ENCODE results near the gene PEAK3.

The PEAK3 gene

DNA sequence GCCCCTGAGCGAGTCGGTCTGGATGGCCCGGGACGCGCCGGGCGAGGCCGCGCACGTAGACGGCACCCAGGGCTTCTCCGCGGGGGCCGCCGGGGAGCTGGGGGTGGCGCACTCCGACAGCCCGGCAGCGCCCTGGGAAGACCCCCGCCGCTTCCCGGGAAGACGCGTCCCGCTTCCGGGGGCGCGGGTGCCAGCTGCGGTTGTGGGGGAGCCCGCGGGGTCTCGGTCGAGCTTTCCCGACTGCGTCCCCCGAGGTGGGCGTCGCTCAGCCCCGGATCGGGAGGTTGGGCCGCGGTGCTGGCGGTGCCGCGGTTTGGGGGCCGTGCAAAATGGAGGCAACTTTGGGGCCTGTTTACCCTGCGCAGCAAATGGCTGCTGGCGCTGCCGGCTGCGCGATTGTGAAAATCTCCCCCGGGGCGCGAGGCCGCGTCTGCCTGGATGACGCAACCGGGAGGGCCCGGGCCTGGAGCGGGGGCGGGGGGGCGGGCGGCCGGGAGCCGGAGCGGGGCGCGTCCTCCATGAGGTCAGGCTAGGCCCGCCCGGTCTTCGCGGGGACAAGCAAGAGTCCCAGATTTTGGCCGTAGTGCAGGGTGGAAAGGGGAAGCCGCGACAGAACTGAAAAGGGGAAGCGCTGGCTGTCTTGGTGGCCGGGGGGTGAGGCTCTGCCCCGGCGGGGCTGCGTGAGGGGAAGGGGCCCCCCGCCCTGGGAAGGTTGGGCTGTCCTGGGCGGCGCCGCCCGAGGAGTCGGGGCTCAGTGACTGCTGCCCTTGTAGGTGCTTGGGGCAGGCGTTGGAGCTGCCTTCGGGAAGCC, 11.3 kb downstream of the PEAK3 start:
- DNase-seq (ENCODE audit: low read depth in 2 of 2), result peak; percentile 60 to 67

DNA sequence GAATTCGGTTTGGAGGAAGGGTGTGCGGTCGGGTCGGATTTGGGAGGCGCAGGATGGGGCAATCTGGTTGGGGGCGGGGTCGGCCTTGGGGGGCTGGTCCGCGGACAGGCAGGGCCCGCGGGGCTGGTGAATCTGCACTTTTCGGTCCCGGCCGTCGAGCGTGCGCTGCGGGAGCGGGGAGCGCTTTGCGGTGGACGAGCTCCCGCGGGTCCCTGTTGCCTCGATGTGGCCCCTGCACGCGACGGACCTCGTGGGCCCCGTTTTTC, 11.9 kb downstream of the PEAK3 start:
- DNase-seq (ENCODE audit: low read depth in 2 of 2), result no peak

DNA sequence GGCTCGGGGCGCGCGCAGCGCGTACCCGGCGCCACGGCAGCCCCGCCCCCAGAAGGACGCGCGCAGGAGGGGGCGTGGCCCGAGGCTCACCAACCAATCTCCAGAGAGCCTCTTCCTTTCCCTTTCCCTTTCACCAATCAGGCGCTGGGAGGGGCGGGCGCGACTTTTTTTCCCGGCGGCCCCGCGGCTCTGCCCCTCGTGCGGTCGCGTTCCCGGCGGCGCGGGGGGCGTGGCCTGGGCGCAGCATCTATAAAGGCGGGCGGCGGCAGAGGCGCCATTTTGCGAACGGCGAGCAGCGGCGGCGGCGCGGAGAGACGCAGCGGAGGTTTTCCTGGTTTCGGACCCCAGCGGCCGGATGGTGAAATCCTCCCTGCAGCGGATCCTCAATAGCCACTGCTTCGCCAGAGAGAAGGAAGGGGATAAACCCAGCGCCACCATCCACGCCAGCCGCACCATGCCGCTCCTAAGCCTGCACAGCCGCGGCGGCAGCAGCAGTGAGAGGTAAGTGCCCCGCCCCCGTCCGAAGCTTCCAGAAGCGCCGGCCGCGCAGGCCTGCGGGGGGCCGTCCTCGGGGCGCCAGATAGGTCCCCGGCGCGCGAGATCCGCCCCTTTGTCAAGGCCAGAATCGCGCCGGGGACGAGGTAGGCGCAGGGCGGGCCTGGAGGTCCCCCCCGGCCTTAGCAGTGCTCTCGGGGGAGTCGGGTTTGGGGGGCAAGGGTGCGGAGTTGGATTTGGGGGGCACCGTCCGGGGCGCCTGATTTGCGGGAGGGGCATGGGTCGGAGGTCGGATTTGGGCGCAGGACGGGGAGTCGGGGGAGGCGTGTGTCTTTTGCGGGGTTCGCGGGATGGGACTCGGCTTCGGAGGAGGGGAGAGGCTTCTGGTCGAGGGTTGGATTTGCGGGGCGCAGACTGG, 12.5 kb downstream of the PEAK3 start:
- DNase-seq (ENCODE audit: low read depth in 2 of 2), result peak; percentile 98

DNA sequence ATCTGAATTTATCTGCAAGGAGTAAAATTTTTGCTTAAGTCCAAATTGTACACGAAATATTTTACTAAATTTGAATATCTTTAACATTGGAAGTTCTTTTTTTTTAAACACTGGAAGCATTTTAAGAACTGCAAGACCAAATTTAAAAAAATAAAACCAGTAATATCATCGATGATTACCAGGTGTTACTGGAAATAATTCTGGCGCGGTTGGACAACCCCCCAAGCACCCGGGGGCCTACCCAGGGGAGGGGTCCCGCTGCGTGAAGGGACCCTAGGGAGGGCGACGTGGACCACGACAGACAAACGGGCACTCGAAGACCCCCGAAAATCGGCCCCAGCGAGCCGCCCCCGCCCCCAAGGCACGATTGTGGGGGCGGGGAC, 13.1 kb downstream of the PEAK3 start:
- no peak for DNase-seq (ENCODE audit: low read depth in 2 of 2)

DNA sequence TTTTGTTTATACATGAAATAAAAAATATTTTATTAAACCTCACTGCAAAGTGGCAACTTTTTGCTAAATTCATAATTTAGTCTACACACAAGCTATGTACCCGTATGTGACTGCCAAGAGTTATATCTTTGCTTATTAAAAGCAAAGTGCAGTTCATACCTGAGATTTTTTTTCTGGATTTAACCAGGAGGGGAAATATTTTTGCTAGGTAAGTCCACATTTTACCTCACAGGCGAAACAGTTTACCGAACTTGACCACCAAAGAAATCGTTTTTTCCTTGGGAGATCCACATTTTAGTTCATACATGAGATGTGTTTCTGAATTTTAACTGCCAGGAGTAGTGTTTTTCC, 13.5 kb downstream of the PEAK3 start:
- DNase-seq (ENCODE audit: low read depth in 2 of 2), result no peak

DNA sequence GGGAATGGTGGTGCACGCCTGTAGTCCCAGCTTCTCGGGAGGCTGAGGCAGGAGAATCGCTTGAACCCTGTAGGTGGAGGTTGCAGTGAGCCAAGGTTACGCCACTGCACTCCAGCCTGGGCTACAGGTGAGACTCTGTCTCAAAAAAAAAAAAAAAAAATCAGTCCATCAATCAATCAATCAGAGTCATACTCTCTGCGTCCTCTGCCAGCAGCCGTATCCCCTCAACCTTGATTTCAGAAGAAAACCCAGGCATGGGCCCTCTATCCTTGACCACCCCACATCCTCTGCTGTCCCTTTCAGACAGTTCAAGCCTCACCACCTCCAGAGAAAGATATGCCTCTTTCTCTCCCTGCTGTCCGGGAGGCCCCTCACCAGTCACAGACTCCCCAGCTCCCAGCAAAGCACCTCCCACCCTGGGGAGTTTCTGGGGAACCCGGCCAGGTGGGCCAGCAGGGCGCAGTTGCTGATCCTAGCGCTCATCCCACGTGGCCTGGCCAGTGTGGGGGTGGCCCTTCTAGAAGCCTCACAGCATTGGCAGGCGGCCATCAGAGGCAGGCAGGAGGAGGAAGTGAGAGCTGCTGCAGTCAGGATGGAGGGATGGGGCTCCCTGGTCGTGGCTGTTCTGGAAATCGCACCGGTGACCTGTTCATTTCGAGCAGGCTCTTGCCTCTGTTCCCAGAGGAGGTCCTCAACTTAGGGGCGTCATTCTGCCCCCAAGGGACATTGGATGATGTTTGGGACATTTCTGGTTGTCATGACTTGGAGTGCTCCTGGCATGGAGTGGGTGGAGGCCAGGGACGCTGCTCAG, 15.6 kb downstream of the PEAK3 start:
- DNase-seq (ENCODE audit: low read depth in 2 of 2), result no peak

DNA sequence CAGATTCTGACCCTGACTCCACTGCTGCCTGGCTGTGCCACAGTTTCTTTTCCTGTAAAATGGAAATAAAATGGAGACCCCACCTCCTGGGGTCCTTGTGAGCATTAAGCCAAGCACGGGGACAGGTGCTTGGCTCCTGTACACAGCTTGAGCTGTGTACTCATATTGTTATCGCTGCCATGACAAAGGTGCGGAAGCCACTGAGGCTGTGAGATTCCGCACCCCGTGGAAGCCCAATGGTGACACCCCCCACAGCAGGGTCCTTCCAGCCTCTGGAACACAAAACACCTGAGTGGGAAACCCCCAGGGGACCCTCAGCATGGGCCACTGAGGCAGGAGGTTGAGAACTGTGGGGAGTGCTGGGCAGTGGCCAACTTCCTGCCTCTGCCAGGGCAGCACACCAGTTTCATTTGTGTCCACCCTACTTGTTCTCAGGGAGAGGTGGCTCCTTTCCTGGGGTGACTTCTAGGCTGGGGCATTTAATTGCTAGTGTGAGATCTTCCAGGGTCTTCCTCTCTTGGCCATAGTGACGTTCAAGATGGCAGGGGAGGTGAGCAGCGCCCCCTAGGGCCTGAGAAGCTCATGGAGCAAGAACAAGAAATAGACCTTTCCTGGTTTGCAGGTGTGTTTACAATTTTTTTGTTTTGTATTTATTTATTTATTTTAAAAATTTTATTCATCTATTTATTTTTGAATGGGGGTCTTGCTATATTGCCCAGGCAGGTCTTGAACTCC, 20.4 kb downstream of the PEAK3 start:
- DNase-seq (ENCODE audit: low read depth in 2 of 2), result peak in 1 of 2 donors; percentile 63

DNA sequence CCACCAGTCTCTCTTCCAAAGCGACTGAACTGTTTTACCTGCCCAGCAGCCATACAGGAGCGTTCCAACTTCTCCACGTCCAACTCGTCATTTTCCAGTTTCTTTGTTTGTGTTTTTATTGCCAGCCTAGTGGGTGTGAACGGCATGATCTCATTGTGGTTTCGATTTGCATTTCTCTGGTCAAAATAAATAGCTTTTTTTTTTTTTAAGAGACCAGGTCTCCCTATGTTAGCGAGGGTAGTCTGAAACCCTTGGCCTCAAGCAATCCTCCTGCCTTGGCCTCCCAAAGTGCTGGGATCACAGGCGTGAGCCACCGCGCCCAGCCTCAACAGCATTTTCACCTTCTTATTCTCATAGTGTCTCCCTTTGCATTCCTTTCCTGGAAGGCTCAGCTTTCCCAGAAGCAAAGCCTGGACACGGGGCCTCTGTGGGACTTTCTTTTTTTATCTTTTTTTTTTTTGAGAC, 21.6 kb downstream of the PEAK3 start:
- no peak for DNase-seq (ENCODE audit: low read depth in 2 of 2)

DNA sequence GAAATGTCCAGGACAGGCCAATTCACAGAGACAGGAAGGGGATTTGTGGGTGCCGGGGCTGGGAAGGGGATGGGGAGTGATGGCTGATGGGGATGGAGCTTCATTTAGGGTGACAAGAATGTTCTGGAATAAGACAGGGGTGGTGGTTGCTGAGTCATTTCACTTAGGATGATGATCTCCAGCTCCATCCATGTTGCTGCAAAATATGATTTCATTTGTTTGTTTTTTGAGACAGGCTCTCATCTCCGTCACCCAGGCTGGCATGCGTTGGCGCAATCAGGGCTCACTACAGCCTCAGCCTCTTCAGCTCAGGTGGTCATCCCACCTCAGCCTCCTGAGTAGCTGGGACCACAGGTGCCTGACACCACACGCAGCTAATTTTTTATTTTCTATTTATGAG, 22.6 kb downstream of the PEAK3 start:
- no peak for DNase-seq (ENCODE audit: low read depth in 2 of 2)

DNA sequence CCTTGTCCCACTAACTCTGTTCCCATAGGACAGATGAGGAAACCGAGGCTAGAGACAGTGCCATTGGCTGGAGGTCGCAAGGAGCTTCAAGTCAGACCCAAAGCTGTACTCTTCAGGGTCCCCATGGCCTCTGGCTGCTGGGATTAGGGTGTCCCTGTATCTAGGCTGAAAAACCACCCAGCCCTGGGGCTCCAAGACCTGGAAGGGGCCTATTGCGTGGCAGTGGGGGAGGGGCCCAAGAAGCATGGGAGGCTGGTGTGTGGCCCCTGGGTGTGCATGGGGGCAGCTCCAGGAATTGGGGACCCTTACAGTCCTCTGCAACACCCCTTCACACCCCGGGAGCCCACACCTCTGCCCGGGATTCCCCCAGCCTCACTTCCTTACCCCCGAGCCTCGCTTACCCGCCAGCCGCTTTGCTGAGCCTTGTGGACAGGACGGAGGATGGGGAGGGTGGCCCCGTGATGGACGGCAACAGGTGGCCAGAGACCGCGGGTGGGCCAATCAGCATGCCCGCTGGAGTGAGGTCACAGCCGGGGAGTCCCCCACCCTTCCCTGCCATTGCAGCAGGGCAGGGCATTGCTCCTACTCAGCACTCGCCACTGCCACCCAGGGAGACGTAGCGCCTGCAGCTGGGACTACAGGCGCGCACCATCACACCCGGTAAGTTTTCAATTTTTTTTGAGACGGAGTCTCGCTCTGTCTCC, 25.8 kb downstream of the PEAK3 start, which contains the start of gene JSRP1:
TSS of gene JSRP1 (minus strand) at position 436 of the 704 bp plus-strand sequence. CDS start 1,103 bp downstream, outside the sequence.
- no peak for DNase-seq (ENCODE audit: low read depth in 2 of 2)

DNA sequence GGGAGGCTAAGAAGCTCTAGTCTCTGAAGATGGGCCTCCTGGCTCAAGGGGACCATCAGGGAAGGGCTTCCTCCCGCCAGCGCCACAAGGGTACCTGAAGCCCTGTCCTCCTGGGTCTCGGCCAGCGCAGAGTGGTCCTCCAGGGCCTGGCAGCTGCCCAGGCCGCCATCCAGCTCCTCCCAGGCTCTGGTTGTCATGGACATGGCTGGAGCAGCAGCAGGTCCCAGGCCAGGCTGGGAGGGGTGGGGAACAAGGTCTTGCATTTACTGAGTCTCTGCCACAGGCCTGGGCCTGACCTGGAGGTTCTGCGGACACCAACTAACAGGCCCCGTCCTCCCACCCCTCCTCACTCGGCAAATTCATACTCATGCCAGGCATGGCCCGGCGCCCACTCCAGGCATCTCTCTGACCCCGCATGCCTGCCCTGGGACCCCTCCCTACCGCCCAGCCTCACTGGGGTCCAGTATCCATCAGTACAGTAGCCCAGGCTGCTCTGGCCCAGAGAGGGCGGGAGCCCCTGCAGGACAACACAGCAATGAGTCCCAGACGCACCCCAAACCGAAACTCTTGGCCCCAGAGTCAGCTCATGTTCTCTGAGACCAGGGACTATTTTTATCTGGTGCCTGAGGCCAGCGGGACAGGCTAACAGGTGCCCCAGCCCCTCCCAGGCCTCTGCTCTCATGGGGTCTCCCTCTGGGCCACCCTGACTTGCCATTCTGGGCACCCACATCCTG, 26.7 kb downstream of the PEAK3 start:
- DNase-seq (ENCODE audit: low read depth in 2 of 2), result no peak

DNA sequence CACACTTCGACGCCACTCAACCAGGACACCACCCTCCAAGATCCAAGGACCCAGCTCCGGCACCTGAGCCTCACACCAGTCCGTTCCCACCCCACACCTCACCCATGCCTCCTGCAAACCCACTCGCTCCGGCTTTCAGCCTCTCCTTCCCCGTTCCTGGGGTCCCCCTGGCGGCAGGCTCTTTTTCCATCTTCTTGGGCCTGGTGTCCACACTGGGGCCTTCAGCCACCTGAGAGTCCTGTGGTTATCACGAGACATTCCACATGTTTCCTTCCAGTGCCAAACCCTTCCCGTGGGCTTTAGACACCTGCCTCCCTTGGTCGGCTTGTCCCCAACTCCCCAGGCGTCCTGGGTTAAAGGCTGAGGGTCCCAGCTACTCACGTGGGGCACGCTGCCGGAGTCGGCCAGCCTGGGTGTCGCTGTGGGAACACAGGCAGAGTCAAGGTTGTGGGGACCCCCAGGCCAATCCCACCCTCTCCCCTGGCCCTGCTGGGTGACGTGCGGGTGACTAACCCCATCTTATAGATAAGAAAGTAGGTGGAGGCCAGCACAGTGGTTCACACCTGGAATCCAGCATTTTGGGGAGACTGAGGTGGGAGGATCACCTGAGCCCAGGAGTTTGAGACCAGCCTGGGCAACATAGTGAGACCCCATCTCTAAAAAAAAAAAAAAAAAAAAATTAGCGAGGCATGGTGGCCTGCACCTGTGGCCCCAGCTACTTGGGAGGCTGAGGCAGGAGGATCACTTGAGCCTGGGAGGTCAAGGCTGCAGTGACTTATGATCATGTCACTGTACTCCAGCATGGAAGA, 27.7 kb downstream of the PEAK3 start:
- no peak for DNase-seq (ENCODE audit: low read depth in 2 of 2)

DNA sequence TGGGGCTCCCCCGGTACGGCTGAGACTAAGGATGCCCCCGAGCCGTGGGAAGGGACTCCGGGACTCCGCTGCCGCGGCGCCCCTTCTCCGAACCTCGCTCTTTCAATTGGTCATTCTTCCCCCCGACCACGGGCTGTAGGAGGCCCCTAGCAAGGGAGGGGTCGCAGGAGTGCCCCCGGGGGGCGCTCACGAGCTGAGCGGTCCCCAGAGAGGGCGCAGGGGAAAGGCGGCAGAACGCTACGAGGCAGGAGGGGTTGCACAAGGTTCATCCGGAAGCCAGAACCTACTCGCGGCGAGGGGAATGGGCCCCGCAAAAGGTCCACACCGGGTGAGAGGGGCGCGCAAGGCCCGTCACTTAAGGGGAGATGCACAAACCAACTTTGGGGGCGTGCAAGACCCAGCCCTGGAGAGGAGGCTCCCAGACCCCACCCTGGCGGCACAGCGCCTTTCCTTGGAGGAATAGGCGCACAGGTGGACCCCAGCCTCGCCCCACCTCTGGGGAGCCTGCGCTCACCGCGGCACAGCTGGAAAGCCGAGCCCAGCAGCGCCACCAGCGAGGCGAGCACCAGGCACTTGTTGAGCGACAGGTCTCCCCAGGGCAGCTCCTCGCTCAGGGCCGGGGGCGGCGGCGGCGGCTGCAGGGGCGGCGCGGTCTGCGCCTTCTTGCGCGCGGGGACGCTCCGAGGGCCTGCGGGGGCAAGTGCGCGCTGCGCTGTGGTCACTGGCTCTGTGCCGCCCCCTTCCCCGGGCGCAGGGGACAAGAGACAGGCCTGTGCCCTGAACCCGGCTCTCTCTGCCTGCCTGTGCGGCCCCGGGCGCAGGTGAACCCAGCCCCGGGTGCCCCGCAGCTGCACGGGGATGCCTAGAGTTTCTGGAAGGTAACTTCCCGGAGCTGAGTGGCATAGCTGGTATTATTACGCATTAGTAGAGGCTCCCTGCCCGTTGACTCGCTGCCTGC, 28.6 kb downstream of the PEAK3 start:
- no peak for DNase-seq (ENCODE audit: low read depth in 2 of 2)

DNA sequence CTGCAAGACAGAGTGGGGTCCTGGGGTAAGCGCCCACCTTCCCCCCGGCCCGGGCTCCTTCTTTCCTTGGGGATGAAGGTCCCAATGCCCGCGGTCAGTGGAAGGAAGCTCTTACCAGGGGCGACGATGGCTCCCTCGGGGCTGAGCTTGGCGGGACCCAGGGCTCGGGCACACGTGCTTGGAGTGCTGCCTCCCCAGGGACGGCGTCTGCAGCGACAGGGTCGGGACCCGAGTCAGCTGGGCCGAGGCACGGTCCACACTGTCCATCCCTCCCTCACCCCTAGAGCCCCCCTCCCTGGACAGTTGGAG, 29.2 kb downstream of the PEAK3 start:
- no peak for DNase-seq (ENCODE audit: low read depth in 2 of 2)

DNA sequence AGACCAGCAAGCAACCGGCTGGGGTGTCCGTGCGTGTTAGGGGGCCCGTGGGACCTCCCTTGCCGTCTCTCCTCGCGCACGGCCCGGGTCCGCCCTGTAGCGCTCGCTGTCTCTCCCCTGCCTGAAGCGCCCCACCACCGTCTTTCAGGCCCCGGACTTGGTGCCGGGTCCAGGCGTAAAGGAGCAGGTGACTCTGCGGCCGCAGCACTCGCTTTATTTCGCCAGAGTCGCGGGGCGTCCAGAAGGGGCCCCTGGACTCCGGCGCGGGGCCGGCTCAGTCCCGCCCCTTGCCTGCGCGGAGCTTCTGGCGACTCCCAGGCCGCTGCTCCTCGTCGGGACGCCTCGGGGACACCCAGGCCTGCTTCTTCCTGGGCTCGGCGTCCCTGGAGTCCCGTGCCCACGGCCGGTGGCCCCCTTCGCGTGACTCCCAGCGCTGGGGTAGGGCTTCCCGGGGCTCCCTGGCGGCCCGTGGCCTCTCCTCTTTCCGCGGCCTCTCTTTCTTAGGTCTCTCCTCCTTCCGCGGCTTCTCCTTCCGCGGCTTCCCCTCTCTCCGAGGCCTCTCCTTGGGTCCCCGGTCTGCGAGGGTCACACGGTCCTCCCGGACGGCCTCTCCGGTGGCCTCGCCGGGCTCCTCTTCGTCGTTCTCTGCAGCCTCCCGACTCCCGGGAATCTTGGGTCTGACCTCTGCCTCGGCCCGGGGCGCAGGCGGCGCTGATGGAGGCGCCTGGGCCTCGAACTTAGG, 29.7 kb downstream of the PEAK3 start:
- DNase-seq (ENCODE audit: low read depth in 2 of 2), result no peak

DNA sequence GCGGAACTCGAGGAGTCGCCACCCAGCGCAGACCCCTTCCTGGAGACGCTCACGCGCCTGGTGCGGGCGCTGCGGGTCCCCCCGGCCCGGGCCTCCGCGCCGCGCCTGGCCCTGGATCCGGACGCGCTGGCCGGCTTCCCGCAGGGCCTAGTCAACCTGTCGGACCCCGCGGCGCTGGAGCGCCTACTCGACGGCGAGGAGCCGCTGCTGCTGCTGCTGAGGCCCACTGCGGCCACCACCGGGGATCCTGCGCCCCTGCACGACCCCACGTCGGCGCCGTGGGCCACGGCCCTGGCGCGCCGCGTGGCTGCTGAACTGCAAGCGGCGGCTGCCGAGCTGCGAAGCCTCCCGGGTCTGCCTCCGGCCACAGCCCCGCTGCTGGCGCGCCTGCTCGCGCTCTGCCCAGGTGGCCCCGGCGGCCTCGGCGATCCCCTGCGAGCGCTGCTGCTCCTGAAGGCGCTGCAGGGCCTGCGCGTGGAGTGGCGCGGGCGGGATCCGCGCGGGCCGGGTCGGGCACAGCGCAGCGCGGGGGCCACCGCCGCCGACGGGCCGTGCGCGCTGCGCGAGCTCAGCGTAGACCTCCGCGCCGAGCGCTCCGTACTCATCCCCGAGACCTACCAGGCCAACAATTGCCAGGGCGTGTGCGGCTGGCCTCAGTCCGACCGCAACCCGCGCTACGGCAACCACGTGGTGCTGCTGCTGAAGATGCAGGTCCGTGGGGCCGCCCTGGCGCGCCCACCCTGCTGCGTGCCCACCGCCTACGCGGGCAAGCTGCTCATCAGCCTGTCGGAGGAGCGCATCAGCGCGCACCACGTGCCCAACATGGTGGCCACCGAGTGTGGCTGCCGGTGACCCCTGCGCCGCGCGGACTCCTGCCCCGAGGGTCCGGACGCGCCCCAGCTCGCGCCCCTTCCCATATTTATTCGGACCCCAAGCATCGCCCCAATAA, 30.6 kb downstream of the PEAK3 start:
- no peak for DNase-seq (ENCODE audit: low read depth in 2 of 2)

DNA sequence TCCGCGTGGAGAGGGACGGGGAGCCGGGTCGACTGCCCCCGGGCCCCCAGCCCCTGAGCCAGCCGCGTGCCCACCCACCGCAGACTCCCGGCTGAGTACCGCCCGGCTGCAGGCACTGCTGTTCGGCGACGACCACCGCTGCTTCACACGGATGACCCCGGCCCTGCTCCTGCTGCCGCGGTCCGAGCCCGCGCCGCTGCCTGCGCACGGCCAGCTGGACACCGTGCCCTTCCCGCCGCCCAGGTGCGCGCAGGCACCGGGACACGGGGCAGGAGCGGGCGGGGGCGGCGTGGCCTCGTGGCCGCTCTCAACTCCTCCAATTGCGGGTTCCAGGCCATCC, 31.2 kb downstream of the PEAK3 start:
- no peak for DNase-seq (ENCODE audit: low read depth in 2 of 2)

Measured in stimulated activated CD4-positive, alpha-beta T cell treated with anti-CD3 and anti-CD28 coated beads, Interleukin-4, amount 100 ng/mL, for 48 hours (primary cell).